Measurements from ENCODE around the gene ITGAL.

GRCh38 chr16:30534368-30535105 lies 62.0 kb downstream of the ITGAL start, which contains the start of gene ZNF747:
- no peak for TF ChIP-seq RARB (CRISPR knock-in tag; IDR thresholded peaks at IDR 0.05)
- no peak for TF ChIP-seq TOX (CRISPR knock-in tag; IDR thresholded peaks at IDR 0.05; ENCODE audit: borderline replicate concordance)
- no peak for TF ChIP-seq PPARA (CRISPR knock-in tag; IDR thresholded peaks at IDR 0.05; ENCODE audit: borderline replicate concordance)
- no peak; the same call in 1 of the 2 replicates for TF ChIP-seq PATZ1 (CRISPR knock-in tag; IDR thresholded peaks at IDR 0.05; ENCODE audit: borderline replicate concordance)
- no peak for TF ChIP-seq ZNF8 (CRISPR knock-in tag; IDR thresholded peaks at IDR 0.05)
- TF ChIP-seq ISL1 (CRISPR knock-in tag; IDR thresholded peaks at IDR 0.05): no peak
- TF ChIP-seq OSR1 (CRISPR knock-in tag; IDR thresholded peaks at IDR 0.05): no peak
- TF ChIP-seq ARNTL (CRISPR knock-in tag; IDR thresholded peaks at IDR 0.05; ENCODE audit: borderline replicate concordance, low read depth): no peak
- TF ChIP-seq BACH2 (CRISPR knock-in tag; IDR thresholded peaks at IDR 0.05; ENCODE audit: borderline replicate concordance): no peak

Data from SK-N-SH treated with all-trans-retinoic acid at 6 μM for 48 hours (cell line).